GM18873 (cell line): Measurements from ENCODE around the gene PCMTD2.
"Not testable (repeated sequence)": the region's sequence is repeated elsewhere in the genome, so short reads cannot be mapped to it uniquely, and the experiment has no call there.

ENCODE experiments used
- ATAC-seq: cut with Tn5 transposase; IDR thresholded peaks from one replicate; pipeline ENCODE4 v1.9.1; 2021; ENCODE audit warnings: mild to moderate bottlenecking, moderate library complexity, moderate number of reproducible peaks; ENCODE audit not compliant: unreplicated experiment, low FRiP score

Gene PCMTD2

DNA sequence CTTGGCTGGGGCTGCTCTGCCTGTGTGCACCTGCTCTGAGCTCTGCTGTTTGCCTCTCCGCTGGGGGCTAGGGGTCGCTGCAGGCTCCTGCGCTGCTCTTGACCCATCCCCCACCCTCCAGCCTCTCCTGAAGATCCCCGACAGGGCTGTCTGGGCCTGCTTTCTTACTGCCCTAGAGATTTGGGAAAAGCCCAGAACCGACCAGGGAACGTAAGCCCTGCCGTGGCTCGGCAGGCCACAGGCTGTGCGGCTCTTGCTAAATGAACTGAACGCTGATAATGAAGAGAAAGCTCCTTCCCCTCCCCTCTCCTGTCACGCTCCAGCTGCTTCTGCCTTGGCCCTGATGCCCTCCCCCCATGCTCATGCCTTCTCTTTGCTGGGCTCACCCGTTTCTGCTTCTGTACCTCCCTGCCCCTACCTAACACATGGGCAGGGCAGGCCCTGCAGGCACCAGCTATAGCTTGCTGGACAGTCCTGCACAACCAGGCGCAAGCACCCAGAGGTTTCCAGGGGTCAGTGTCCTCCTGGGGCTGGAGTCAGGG, 32.0 kb upstream of the PCMTD2 start:
- no peak for ATAC-seq

DNA sequence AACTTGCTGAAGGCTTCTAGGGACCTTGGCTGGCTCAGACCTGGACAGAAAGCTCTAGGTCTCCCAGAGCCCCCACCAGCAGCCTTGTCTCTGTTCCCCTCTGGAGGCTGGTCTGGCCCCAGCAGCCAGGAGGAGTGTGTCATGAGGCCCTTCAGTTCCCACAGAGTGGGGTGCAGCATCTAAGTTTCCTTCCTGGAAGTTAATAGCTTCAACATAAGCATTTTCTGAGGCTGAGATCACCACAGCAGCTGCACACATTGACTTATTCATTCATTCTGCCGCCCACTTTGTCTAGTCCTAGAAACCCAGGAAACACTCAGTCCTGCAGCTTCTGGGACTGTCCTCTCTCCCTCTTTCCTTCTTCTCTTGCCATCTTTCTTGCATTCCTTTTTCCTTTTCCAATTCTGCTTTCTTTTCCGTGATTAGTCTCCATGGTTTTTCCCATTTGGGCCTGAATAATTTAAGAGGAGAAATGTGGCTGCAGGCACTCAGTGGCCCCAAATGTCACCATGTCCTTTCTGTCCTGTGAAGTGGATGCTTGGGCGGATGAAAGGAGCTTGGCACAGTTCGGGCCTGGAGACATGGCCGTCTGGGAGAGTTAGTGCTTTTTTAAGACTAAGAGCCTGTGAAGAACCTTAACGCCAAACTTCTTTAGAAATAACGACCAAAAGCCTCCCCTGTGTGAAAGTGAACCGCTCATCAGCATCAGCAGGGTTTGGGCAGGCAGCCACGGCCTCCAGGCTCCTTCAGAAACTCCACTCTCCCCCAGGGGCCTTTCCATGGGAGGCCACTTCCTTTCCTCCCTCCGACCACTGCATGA, 31.0 kb upstream of the PCMTD2 start:
- no peak for ATAC-seq

DNA sequence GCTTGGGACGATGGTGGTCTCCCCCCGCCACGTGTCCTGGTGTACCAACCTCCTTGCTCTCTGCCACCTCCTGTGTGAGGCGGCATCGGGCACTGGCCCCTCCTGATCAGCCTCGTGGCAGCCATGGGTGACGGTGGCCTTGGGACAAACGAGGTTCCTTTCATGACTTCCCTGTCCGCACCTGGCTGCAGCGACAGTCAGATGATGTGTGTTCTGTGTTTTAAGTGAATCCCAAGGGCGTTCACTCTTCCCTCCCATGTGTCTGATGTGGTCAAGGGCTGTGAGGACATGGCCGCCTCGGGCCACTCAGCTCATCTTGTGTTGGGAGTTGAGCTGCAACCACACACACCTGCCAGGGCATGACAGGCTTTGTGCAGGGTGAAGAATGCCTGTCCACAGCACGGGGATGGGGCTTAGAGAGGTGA, 30.4 kb upstream of the PCMTD2 start:
- ATAC-seq: no peak

DNA sequence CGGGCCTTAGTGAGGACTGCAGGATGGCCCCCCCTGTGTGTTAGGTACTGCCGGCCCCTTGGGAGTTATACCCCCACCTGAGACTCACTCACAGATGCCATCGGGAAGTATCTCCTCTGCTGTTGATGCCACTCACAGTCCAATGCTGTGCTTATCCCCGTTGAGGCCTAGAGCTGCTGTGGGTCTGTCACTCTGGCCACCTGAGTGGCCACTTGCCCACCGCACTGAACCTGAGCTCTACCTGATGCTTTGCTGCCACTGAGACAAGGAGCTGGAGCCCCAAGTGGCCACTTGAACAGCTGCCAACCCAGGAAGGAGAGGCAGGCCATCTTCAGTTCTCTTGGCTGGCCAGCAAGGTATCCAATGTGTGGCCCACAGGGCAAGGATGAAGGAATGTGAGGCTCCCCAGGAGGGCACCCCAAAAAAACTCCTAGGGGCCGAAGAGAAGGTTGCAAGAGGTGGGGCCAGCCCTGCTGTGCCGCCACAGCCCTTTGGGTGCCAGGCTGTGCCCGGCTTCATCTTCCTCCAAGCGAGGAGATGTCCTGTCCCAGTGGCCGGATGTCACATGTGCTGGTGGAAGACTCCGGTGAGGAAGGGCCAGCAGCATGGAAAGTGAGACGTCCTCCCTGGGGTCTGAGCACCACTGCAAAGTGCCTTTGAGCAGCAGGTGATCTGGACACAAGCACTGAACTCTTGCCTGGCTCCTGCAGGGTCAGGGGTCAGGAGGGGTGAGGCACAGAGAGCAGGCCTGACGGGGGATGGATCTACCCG, 29.5 kb upstream of the PCMTD2 start:
- ATAC-seq: no peak

DNA sequence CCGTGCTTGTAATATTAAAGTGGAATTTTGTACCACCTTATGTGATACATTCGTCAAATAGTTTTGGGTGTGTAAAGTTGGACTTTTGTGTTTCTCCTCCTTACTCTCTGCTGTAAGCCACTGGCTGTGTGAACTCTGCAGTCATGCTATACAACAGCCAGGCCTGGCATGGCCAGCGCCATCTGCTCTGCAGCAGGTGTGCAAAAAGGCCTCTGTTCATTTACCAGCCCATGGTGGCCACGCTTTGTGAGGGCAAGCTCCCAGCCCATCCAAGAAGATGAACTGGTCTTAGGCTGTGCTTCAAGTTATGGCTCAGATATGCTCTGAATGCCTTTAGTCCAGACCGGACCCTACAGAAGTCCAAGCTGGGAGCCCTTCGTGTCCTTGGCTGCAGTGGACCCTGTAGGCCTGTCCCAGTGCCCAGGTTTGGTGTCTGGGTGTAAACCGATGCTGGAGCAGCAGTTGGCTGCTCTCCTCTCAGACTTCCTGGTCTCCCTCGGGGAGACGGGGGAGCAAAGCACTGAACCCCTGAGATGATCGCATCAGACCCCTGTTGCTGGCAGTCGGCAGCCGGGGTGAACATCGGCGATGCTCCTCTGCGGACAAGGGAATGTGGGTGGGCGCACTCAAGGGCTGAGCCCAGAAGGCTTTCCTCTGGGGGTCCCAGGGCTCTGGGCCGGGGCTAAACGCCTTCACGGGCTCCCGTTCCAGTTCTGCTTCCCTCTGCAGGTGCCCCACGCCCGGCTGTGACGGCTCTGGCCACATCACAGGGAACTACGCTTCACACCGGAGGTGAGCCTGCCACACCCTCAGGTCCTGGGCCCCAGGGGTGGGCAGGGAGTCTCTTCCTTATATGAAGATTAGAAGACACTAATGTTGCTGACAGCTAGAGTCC, 28.6 kb upstream of the PCMTD2 start:
- ATAC-seq: no peak

DNA sequence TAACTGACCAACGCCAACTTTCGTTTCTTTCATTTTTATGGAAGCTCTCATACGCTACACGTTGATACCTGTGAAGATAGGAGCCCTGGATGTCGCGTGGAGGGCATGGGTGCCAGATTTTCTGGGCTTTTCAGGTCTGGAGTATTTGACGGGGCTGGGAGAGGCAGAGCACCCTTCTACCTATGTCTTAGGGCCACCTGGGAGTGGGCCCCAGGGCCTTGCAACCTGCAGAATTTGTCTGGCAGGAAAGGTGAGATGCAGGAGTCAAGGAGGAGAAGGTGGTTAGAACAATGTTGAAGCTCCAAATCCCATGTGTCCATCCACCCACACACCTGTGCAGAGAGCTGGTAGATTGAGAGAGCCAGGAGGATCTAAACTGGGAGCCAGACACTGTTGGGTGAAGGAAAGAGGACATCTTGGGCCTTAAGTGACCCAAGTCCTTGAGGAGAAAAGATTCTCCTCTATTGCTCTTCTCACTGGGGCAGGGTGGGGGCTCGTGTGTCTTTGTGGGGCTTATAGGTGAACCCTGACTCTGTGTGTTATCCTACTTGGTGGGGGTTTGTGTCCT, 27.4 kb upstream of the PCMTD2 start:
- no peak for ATAC-seq

DNA sequence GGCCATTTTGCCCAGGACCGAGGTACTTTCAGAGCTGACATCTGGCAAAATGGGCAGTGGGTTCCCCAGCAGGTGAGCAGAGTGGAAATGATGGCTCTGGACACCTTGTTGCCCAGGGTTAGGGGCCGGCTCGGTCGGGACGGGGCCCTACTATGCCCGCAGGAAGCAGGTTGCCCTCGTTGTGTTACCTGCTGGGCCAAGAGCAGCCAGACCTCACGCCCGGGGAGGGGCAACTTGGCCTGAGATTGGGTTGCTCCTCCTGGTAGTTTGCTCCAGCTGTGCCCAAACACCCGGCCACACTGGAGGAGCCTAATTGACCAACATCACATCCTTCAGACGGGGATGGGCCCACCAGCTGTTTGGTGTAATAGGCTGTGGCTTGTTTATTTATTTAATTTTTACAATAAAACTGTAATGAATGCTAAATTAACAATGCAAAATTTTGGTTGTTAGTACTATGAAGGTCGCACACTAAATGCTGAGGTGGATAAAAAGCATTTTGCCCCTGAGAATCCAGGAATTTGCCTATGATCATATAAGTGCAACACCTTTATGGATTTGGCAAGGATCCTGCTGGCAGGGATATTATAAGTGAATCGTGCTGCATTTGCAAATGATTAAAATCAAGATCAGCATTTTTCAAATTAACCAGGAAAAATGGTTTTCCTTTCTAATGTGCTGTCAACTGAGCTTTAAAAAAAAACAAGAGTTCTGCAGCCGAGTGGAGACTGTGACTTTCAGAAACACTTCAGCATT, 26.6 kb upstream of the PCMTD2 start:
- ATAC-seq: no peak

DNA sequence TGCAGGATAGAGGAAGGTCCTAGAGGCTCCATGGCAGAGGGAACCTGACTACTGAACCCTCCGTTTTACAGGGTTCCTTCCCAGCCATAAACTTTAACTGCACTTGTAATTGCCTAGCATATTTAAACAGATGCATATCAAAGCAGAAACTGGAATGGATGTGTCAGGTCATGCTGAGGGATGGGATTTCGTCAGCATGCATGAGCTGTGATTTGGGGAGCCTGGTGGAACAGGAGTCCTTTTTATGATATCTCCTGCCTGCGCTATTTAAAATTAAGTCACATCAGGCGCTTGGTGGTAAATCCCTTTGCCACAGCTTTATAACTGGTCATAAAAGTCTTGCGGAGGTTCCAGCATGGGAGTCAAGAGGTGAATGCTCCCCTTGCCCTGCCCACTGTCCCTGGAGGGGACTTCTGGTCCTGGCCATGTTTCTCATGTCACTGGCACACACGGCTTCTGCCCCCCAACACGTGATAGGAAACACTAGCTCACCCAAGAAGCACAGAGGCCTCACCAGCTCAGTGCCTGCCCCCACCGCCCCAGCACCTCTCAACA, 26.0 kb upstream of the PCMTD2 start:
- no peak for ATAC-seq

DNA sequence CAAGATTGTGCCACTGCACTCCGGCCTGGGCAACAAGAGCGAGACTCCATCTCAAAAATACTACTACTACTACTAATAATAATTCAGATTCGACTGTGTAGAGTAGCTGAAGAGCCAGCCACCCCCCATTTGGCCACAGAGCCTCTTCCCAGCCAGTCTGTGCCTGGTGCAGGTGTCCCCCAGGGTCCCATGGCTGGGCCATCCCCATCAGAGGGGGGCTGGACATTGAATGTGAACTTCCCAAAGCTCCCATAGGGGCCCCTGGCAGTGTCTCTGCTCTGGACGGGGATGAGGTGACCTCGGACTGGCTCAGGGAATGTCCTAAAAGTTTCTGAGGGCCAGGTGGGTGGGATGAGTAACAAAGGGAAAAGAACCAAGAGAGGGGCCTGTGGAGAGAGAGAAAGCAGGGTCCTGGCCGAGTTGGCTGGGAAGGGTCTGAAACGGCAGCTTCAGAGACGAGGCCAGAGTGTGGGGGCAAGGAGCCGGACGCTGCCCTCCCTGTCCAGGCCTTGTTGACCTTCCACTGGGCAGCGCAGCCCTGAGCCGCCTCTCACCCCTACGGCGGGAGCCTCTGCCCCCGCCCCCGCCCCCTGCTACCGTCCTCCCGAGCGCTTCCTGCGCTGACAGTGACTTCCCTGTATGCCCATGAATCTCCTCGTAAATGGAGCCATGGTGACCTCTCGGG, 24.9 kb upstream of the PCMTD2 start:
- ATAC-seq: no peak

DNA sequence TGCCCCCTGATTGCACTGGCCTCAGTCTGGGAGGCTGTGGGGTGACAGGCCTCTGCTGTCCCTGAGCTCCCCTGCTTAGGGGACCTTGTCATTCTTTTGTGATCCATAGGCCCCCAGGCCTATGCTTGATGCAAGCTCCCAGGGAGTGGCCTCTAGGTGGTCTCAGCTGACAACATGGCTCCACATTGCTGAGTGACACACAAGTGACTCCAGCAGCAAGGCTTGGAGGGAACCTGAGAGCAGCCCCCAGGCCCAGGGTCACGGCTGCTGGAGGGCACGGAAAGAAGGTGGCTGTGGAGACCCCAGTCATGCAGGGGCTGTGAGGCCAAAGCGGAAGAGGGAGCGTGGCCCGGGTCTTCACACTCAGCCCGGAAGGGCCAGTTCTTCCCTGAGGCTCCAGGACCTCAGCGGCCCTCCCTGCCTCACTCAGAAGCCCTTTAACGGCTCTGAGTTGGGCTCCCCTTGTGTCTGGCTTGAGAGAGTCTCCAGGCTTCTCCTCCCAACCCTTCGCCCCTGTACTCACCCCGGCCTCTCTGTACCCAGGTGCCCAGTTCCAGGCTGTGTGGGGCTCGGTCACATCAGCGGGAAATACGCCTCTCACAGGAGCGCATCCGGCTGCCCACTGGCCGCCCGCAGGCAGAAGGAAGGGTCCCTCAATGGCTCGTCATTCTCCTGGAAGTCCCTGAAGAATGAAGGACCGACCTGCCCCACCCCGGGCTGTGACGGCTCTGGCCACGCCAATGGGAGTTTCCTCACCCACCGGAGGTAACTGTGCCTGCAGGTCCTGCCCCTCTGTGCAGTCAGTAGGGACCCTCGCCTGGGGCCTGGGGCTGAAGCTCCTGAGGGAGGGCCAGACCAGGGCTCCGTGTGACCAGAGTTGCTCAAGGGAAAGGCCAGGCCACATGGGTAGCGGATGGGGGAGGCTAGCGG, 23.7 kb upstream of the PCMTD2 start:
- no peak for ATAC-seq

DNA sequence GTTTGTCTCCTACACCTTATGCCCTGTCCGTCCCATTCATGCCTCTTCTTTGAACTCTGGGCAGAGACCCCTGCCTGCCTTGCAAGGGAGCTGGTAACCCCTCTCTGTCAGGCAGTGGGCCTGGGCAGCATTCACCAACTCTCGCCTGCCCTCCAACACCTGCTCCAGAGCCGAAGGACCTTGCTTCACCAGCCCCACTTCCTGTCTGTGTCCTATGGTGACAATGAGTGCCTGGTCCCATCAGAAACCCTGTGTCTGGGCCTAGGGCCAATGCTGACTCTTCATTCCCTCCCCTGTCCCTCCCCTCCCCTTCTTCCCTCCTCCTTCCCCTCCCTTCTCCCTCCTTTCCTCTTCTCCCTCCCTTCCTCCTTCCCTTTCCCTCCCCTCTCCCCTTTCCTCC, 22.8 kb upstream of the PCMTD2 start:
- no peak for ATAC-seq

DNA sequence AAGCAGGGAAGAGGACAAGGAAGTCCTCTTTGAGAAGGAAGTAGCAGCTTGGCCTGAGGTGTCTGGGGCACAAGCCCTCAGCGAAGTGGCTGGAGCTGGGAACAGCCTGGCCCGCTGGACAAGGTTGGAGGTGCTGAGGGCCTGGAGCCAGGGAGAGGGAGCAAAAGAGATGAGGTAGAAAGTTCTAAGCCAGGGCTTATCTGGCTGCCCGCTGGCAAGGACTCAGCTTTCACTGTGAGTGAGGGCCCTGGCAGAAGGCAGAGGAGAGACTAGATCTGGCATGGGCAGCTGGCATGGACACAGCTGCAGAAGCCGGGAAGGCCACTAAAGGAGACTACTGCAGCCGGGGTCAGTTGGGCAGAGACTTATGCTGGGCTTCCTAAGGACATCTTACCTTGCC, 21.8 kb upstream of the PCMTD2 start:
- no peak for ATAC-seq

DNA sequence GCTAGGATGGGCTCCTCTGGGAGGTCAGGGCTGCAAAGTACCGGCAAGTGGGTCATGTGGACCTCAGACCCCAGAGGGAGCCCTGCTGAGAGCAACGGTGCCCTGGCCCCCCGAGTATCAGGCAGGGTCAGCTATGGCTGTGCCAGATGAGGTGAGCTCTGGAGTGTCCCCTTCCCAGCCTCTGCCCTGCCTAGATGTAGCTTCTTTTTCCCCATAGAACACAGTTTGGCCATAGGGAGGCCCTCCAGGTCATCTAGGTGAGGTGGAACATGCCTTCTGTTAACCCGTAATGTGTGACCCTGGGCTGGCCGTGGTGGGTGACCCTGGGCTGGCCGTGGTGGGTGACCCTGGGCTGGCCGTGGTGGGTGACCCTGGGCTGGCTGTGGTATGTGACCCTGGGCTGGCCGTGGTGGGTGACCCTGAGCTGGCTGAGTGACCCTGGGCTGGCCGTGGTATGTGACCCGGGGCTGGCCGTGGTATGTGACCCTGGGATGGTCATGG, 21.2 kb upstream of the PCMTD2 start:
- no peak for ATAC-seq

DNA sequence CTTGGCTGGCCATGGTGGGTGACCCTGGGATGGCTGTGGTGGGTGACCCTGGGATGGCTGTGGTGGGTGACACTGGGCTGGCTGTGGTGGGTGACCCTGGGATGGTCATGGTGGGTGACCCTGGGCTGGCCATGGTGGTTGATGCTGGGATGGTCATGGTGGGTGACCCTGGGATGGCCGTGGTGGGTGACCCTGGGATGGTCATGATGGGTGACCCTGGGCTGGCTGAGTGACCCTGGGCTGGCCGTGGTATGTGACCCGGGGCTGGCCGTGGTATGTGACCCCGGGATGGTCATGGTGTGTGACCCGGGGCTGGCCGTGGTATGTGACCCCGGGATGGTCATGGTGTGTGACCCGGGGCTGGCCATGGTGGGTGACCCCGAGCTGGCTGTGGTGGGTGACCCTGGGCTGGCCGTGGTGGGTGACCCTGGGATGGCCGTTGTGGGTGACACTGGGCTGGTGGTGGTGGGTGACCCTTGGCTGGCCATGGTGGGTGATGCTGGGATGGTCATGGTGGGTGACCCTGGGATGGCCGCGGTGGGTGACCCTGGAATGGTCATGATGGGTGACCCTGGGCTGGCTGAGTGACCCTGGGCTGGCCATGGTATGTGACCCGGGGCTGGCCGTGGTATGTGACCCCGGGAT, 20.5 kb upstream of the PCMTD2 start:
- not testable (repeated sequence) for ATAC-seq

DNA sequence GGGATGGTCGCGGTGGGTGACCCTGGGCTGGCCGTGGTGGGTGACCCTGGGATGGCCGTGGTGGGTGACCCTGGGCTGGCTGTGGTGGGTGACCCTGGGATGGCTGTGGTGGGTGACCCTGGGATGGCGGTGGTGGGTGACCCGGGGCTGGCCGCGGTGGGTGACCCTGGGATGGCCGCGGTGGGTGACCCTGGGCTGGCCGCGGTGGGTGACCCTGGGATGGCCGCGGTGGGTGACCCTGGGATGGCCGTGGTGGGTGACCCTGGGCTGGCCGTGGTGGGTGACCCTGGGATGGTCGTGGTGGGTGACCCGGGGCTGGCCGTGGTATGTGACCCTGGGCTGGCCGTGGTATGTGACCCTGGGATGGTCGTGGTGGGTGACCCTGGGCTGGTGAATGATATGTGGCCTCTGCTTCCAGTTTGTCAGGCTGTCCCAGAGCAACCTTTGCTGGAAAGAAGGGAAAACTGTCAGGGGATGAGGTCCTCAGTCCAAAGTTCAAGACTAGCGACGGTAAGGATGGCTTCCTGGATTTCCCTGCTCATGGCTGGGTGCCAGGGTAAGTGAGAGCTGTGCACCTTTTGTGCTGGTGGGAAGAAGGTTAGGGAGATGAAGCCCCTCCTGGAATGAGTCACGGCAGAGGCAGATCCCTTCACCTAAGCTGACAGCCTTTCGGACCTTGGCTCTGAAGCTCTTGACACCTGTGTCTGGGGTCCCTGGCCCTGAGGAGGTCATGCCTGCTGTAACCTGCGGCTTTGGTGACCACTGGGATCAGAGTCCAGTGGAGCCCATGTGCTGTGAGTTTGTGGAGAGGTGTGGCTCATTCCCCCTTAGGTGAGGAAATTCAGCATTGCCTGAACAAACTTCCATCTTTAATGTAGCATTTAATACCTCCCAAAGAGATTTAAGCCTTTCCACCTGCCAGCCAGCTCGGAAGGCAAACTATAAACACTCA, 19.1 kb upstream of the PCMTD2 start:
- ATAC-seq: no peak

DNA sequence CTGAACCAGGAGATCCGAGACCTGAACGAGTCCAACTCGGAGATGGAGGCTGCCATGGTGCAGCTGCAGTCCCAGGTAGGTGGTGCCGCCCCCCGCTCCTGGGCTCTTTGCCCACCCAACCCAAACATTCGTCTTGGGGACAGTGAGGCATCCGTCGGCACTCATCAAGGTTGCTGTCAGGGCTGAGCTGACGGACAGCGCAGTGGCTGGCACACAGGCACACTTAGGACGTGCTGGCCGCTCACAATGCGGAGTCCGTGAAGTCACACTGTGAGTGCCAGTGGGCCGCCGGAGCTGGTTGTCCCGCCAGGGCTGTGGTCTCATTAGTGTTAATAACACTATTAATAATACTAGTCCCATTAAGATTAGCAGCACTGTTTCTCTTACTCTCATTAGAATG, 18.2 kb upstream of the PCMTD2 start:
- no peak for ATAC-seq
